Ectodermal cell (in vitro differentiated cells): ENCODE measurements around the gene ZNF92.
"Not testable (repeated sequence)": the region's sequence is repeated elsewhere in the genome, so short reads cannot be mapped to it uniquely, and the experiment has no call there.

ENCODE experiments used
- H3K27ac ChIP-seq: 2 replicates; pipeline ENCODE4 v1.7.0; 2013; ENCODE audit warnings: mild to moderate bottlenecking, low read depth, low read length; ENCODE audit not compliant: insufficient read depth, poor library complexity, severe bottlenecking
- H3K27me3 ChIP-seq: 2 replicates; pipeline ENCODE4 v1.7.0; 2013; ENCODE audit warnings: mild to moderate bottlenecking, low read length; ENCODE audit not compliant: insufficient read depth, control insufficient read depth, poor library complexity, severe bottlenecking
- H3K36me3 ChIP-seq: one replicate; pipeline ENCODE4 v1.7.0; 2013; ENCODE audit warnings: low read length; ENCODE audit not compliant: control insufficient read depth, insufficient read depth
- H3K4me1 ChIP-seq: one replicate; pipeline ENCODE4 v1.7.0; 2013; ENCODE audit warnings: low read length; ENCODE audit not compliant: control insufficient read depth, insufficient read depth
- H3K4me3 ChIP-seq: 2 replicates; pipeline ENCODE4 v1.7.0; 2013; ENCODE audit warnings: low read depth, low read length, control low read depth; ENCODE audit not compliant: insufficient read depth
- H3K9me3 ChIP-seq: 2 replicates; pipeline ENCODE4 v1.7.0; 2013; ENCODE audit warnings: mild to moderate bottlenecking, low read length, moderate library complexity; ENCODE audit not compliant: control insufficient read depth
- WGBS, 2 experiments: methylation state at CpG; one replicate each; pipeline ENCODE4 v1.1.7; 2013; ENCODE audit warnings: missing lambda C conversion rate in 2 of 2; 5-methylcytosine and 5-hydroxymethylcytosine counted together

ZNF92 gene

DNA sequence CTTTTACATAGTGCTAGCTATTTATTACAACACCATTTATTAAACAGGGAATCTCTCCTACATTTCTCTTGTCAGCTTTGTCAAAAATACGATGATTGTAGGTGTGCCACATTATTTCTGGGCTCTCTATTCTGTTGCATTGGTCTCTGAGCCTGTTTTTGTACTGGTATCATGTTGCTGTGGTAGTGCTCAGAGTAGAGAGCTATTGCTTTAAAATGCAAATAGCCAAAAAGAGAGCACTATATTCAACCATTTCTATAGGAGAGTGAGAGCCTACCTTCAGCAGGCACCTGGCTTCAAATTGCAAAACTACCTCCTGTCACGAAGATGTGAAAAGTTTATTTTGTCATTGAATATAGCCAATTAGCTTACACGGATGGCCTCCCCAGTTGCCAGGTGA, 8.1 kb downstream of the ZNF92 start:
- H3K4me3 ChIP-seq: no peak overlapping the region
- no peaks in the 10 kb centered on the region for H3K36me3 ChIP-seq
- 74 to 83% methylated on average over 3 of the region's 3 CpGs for WGBS, 2 experiments
- no peaks in the 10 kb centered on the region for H3K4me1 ChIP-seq
- no peaks in the 10 kb centered on the region for H3K9me3 ChIP-seq
- H3K27ac ChIP-seq: no peak overlapping the region
- no peaks in the 10 kb centered on the region for H3K27me3 ChIP-seq

DNA sequence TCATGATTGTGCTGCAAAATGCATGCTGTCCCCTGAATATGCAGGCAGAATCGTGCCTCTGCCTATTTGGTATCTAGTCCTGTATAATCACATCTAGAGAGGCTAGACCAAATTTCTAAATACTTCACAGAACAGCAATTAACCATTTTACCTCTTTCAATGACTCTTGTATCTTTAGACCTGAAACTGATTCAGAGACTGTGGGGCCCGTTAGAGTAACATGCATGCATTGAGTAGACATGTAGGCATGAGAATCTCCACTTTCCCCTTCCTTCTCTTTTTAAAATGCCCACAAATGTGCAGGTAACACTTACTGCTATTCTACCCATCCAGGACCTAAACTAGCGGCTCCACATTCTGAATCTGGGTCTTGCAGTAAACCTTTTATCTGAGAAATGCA, 8.8 kb downstream of the ZNF92 start:
- Histone ChIP-seq H3K4me1 (no peaks in the 10 kb centered on the region), H3K36me3 (no peaks in the 10 kb centered on the region), H3K27me3 (no peaks in the 10 kb centered on the region), H3K27ac (no peak overlapping the region), H3K4me3 (no peak overlapping the region), H3K9me3 (no peaks in the 10 kb centered on the region)
- WGBS, 2 experiments: 81 to 88% methylated on average over 3 of the region's 3 CpGs

DNA sequence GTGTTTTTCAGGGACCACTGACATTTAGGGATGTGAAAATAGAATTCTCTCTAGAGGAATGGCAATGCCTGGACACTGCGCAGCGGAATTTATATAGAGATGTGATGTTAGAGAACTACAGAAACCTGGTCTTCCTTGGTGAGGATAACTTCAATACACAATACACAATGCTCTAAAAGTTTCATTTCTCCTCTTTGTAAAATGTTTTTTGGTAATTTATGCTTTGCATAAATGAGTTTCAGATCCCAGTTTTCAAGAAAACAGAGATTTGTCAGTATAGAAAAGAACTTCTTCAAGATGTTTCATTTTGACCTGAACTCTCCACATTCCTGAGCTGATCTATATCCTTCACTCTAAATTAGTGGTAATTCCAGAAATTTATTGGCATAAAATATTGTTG, 14.2 kb downstream of the ZNF92 start:
- no peaks in the 10 kb centered on the region for H3K27me3 ChIP-seq
- H3K4me1 ChIP-seq: no peaks in the 10 kb centered on the region
- H3K9me3 ChIP-seq: no peaks in the 10 kb centered on the region
- peaks cover 8% of the 10 kb centered on the region for H3K36me3 ChIP-seq
- H3K4me3 ChIP-seq: no peak overlapping the region
- H3K27ac ChIP-seq: no peak overlapping the region
- 83 to 95% methylated on average over 2 of the region's 2 CpGs for WGBS, 2 experiments

DNA sequence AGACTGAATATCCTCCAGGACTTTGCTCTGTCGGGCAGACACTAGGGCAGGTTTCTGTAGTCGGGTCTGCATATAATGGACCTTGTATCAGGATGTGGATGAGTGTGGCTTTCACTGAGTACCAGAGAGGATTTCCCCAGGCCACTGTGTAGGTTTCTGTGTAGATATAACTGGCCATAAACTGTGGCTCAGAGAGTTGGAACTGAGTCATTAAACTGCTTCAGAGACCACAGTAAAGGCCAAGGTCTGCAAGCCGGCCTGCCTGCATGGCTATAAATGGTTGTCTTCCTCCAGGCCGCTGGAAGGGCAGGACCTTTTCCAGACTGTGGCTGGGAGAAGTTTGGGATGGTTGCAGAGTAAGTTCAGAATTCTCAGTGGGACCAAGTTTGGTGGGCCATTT, 16.9 kb downstream of the ZNF92 start:
- H3K27me3 ChIP-seq: no peaks in the 10 kb centered on the region
- WGBS, 2 experiments: 94 to 96% methylated on average over 4 of the region's 4 CpGs
- no peaks in the 10 kb centered on the region for H3K9me3 ChIP-seq
- H3K4me1 ChIP-seq: no peaks in the 10 kb centered on the region
- H3K4me3 ChIP-seq: no peak overlapping the region
- H3K36me3 ChIP-seq: peaks cover 8% of the 10 kb centered on the region
- H3K27ac ChIP-seq: no peak overlapping the region

DNA sequence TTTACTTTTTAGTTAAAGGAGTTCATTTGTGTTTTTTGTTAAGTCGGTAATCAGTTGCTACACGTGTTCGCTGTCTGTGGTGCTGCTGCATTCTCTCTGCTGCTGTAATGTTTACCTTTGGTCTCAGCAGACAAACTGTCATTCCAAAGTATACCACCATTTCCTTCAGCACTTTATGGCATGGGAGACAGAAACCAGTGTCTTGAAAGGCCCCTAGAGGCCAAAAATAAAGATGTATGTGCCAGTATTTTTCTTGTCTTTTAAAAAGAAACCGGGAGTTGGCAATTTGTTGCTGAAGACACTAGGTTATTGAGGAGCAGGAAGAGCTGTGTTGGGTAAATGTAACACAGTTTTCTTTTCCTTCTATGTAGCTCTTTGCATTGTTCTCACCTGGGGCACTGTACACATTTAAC, 24.1 kb downstream of the ZNF92 start:
- WGBS, 2 experiments: 90 to 91% methylated on average over 4 of the region's 4 CpGs
- Histone ChIP-seq H3K4me1 (no peaks in the 10 kb centered on the region), H3K9me3 (no peaks in the 10 kb centered on the region), H3K27me3 (no peaks in the 10 kb centered on the region), H3K27ac (no peak overlapping the region), H3K4me3 (no peak overlapping the region), H3K36me3 (peaks cover 24% of the 10 kb centered on the region)

DNA sequence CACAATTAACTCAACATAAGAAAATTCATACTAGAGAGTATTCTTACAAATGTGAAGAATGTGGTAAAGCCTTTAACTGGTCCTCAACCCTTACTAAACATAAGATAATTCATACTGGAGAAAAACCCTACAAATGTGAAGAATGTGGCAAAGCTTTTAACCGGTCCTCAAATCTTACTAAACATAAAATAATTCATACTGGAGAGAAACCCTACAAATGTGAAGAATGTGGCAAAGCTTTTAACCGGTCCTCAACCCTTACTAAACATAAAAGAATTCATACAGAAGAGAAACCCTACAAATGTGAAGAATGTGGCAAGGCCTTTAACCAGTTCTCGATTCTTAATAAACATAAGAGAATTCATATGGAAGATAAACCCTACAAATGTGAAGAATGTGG, 25.0 kb downstream of the ZNF92 start:
- peaks cover 24% of the 10 kb centered on the region for H3K36me3 ChIP-seq
- WGBS, 2 experiments: 85 to 96% methylated on average over 3 of the region's 3 CpGs
- not testable (repeated sequence) for H3K27ac ChIP-seq

DNA sequence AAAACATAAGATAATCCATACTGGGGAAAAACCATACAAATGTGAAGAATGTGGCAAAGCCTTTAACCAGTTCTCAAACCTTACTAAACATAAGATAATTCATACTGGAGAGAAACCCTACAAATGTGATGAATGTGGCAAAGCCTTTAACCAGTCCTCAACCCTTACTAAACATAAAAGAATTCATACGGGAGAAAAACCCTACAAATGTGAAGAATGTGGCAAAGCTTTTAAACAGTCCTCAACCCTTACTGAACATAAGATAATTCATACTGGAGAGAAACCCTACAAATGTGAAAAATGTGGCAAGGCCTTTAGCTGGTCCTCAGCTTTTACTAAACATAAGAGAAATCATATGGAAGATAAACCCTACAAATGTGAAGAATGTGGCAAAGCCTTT, 25.4 kb downstream of the ZNF92 start:
- not testable (repeated sequence) for H3K4me3 ChIP-seq, H3K4me1 ChIP-seq, H3K9me3 ChIP-seq, H3K27ac ChIP-seq, H3K27me3 ChIP-seq
- 89 to 100% methylated on average over 1 of the region's 1 CpG for WGBS, 2 experiments
- H3K36me3 ChIP-seq: peaks cover 24% of the 10 kb centered on the region

More for the DNA sequence above, 25.0 kb downstream of the ZNF92 start:
- H3K27me3 ChIP-seq, H3K4me1 ChIP-seq, H3K9me3 ChIP-seq, H3K4me3 ChIP-seq: not testable (repeated sequence)

DNA sequence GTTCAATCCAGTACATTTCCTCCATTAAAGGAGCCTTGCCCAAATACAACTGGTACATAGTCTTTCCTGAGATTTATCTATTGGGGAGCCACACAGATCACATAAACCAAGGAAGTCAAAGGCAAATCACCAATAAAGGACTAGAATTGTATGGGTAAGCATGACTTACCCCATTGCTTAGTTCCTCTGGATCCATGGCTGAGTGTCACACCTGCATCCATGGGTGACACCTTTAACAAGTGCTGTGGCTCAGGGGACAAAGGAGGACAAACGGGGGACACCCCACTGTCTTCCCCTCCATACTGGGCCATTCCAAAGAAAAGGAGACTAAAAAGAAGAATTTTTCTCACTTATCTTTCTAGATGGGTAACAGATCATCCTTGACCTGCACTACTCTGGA, 30.4 kb downstream of the ZNF92 start:
- Histone ChIP-seq H3K4me3 (no peak overlapping the region), H3K36me3 (peaks cover 12% of the 10 kb centered on the region), H3K27ac (no peak overlapping the region), H3K4me1 (no peaks in the 10 kb centered on the region), H3K27me3 (no peaks in the 10 kb centered on the region), H3K9me3 (peaks cover 9% of the 10 kb centered on the region)
- 82 to 88% methylated on average over 1 of the region's 1 CpG for WGBS, 2 experiments

DNA sequence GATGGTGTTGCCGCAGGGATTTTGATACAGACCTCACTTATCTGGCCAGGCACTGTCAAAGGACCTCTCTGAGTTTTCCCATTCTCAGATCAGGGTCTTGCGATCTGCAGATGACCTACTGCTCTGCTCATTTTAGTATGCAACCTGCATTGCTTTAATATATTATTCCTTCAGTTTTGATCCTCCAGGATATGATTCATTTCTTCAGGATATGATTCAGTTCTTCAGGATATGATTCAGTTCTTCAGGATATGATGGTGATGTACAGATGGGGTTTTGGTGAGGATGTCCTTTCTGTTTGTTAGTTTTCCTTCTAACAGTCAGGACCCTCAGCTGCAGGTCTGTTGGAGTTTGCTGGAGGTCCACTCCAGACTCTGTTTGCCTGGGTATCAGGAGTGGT, 33.1 kb downstream of the ZNF92 start:
- not testable (repeated sequence) for H3K9me3 ChIP-seq, H3K4me3 ChIP-seq, H3K36me3 ChIP-seq, H3K27ac ChIP-seq, H3K4me1 ChIP-seq, H3K27me3 ChIP-seq
- 94 to 97% methylated on average over 2 of the region's 2 CpGs for WGBS, 2 experiments

DNA sequence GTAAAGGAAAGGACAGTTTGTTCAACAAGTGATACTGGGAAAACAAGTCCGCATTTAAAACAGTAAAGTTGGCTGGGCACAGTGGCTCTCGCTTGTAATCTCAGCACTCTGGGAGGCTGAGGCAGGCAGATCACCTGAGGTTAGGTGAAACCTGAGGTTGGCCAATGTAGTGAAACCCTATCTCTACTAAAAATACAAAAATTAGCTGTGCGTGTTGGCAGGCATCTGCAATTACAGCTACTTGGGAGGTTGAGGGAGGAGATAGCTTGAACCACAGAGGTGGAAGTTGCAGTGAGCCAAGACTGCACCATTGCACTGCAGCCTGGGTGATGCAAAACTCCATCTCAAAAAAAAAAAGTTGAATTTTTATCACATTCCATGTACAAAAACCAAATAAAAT, 35.7 kb downstream of the ZNF92 start:
- no peaks in the 10 kb centered on the region for H3K4me1 ChIP-seq
- H3K27me3 ChIP-seq: no peaks in the 10 kb centered on the region
- H3K27ac ChIP-seq: no peak overlapping the region
- WGBS, 2 experiments: 86 to 94% methylated on average over 3 of the region's 3 CpGs
- peaks cover 4% of the 10 kb centered on the region for H3K9me3 ChIP-seq
- H3K4me3 ChIP-seq: no peak overlapping the region
- H3K36me3 ChIP-seq: no peaks in the 10 kb centered on the region

DNA sequence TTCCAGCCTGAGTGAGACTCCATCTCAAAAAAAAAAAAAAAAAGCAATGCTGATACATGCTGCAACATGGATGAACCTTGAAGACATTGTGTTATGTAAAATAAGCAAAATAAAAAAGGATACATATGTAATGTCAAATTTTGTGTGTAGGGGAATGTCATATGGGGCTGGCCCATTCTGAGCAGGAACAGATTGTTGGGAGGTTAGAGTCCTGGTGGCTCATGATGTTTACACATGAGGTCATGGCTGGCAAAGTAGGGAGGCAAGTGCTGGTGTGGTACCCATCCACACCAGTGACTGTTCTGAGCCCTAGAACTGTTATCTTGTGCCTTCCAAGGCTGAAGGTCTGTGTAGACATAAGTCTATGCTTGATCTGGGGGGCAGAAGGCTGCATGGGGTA, 37.6 kb downstream of the ZNF92 start:
- Histone ChIP-seq H3K4me3 (no peak overlapping the region), H3K9me3 (peaks cover 4% of the 10 kb centered on the region), H3K27ac (no peak overlapping the region), H3K36me3 (no peaks in the 10 kb centered on the region), H3K4me1 (no peaks in the 10 kb centered on the region), H3K27me3 (no peaks in the 10 kb centered on the region)
